HL-60 (cell line): ENCODE data around the gene PTPRM.

ENCODE experiments used
- CTCF ChIP-seq: IDR thresholded peaks from one replicate; pipeline ENCODE4 v1.5.1; 2011; ENCODE audit warnings: low read length, control low read depth, inconsistent platforms; ENCODE audit not compliant: insufficient read depth
- GABPA ChIP-seq: IDR thresholded peaks from 2 replicates; pipeline ENCODE4 v1.6.1; 2012; ENCODE audit warnings: low read depth
- POLR2AphosphoS5 ChIP-seq: IDR thresholded peaks from 2 replicates; pipeline ENCODE4 v1.6.1; 2012; ENCODE audit warnings: low read depth
- REST ChIP-seq: IDR thresholded peaks from 2 replicates; pipeline ENCODE4 v1.6.1; 2012; ENCODE audit warnings: low read depth; ENCODE audit not compliant: insufficient replicate concordance
- SPI1 ChIP-seq: IDR thresholded peaks from 2 replicates; pipeline ENCODE4 v1.6.1; 2012; ENCODE audit warnings: low read depth, mild to moderate bottlenecking, borderline replicate concordance

- no peak for TF ChIP-seq POLR2AphosphoS5
- no peak for TF ChIP-seq REST
- no peak for TF ChIP-seq CTCF
- TF ChIP-seq GABPA: no peak
- no peak for TF ChIP-seq SPI1
These were observed 287.9 kb downstream of the PTPRM start for GRCh38 chr18:7855028-7855427.
